ENCODE measurements around the gene UBE2G2. TPM values are rescaled to one million over a fixed set of nuclear protein-coding genes. Genes with fewer than 3 reads are reported as not detected.

Gene UBE2G2
- total RNA-seq, 1 donor from 2014 or later: 108 TPM

GRCh38 chr21:44732956-44733355 lies 68.7 kb downstream of the UBE2G2 start:
- intact Hi-C loops (cut with micrococcal nuclease): no loop called here

DNA sequence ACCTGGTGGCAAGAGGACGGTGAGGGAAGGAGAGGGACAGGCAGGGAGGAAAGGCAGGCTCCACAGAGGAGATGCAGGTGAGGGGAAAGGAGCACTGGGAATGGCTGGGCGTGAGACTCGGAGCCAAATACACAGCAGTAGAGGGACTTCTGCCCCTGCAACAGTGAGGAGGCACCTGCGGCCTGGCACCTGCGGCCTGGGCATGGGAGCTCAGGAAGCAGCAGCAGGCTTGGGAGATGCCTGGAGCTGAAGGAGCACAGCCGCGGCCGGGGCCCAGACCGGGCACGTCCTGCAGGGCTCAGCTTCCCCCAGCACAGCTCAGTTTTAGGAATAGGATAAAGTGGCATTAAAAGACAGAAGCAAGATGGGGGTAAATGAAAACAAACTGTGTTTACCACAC lies 69.4 kb downstream of the UBE2G2 start:
- intact Hi-C loops (cut with micrococcal nuclease): no loop called here

GRCh38 chr21:44730951-44731579 lies 70.6 kb downstream of the UBE2G2 start:
- intact Hi-C loops (cut with micrococcal nuclease): no loop called here

DNA sequence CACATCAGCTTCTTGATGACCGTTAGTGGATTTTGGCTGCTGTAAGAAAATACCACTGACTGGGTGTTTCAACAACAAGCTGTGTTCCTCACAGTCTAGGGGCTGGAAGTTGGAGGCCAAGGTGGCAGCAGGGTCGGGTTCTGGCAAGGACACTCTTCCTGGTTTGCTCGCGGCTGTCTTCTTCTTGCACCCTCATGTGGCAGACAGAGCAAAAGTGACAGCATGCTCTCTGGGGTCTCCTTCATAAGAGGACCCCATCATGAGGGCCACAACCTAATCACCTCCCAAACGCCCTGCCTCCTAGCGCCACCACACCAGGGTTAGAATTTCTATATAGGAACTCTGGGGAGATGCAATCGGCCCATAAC lies 71.6 kb downstream of the UBE2G2 start:
- intact Hi-C loops (cut with micrococcal nuclease): no loop called here

DNA sequence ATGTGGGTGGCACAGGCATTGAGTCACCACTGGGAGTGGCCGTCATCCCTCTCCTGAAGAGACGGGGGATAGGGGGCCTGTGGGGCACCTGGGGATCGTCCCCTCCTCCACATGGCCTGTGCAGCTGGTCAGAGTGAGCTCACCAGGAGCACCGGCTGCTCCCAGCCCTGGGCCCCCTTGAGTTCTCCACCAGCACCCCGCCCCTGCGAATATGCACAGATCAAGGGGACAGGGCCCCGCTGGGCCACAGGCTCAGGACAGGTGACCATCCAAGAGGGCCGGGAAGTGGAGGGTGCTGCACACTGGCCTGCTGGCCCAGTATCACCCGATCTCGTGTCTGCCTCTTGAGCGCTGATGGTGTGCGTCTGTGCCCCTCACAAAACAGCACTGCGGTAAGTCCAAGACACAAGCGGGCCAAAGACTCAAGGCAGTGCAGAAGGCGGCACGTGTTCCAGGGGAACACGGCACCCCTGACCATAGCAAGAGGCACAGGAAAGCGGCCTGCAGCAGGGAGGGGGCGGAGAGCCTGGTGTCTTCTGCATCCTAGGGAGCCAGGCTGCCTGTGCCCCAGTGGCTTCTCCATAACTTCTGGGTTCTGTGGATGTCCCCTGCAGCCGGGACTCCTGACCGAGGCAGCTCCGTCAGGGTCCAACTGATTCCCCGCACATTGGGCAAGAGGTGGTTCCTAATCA lies 72.1 kb downstream of the UBE2G2 start:
- intact Hi-C loops (cut with micrococcal nuclease): no loop called here

- intact Hi-C loops (cut with micrococcal nuclease): no loop called here
Measured at GRCh38 chr21:44728716-44729115, 72.9 kb downstream of the UBE2G2 start.

- intact Hi-C loops (cut with micrococcal nuclease): no loop called here
Measured at GRCh38 chr21:44727757-44728156, 73.9 kb downstream of the UBE2G2 start.

DNA sequence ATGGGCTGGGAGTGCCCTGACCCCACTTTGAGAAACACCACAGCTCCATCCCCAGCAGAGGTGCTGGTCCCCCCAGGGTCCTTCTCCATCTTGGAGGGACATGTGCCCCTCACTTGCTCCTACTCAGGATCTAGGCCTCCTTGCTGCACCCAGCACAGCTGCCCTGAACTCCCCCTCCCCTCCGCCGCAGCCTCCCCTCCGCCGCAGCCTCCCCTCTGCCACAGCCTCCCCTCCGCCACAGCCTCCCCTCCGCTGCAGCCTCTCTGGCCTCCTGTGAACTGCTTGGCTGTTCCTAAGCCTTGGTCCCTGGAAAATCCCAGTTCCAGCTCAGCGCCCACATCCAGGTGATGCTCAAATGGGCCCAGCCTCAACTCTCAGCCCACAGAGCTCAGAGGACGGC lies 74.3 kb downstream of the UBE2G2 start:
- intact Hi-C loops (cut with micrococcal nuclease): no loop called here

DNA sequence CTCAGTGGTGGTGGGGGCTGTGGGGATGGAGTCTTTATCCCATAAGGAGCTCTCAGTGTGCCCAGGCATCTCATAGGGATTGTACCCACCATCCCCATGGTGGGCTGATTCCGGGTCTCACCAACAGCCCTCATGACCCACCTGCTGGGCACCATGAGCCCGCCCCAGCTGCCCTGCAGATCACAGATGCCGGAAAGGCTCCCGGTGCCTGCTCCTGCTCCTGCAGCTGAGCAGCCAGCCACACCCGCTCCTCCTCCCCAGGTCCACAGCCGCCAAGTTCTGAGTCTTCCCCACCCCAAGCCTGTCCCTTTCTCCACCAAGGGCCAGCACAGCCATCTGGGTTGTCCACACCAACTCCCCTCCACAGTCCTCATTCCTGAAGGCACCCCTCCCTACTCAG lies 74.8 kb downstream of the UBE2G2 start:
- intact Hi-C loops (cut with micrococcal nuclease): no loop called here

- intact Hi-C loops (cut with micrococcal nuclease): no loop called here
Measured at GRCh38 chr21:44724926-44725325, 76.7 kb downstream of the UBE2G2 start.

- intact Hi-C loops (cut with micrococcal nuclease): no loop called here
Measured at GRCh38 chr21:44724196-44724595, 77.4 kb downstream of the UBE2G2 start.

DNA sequence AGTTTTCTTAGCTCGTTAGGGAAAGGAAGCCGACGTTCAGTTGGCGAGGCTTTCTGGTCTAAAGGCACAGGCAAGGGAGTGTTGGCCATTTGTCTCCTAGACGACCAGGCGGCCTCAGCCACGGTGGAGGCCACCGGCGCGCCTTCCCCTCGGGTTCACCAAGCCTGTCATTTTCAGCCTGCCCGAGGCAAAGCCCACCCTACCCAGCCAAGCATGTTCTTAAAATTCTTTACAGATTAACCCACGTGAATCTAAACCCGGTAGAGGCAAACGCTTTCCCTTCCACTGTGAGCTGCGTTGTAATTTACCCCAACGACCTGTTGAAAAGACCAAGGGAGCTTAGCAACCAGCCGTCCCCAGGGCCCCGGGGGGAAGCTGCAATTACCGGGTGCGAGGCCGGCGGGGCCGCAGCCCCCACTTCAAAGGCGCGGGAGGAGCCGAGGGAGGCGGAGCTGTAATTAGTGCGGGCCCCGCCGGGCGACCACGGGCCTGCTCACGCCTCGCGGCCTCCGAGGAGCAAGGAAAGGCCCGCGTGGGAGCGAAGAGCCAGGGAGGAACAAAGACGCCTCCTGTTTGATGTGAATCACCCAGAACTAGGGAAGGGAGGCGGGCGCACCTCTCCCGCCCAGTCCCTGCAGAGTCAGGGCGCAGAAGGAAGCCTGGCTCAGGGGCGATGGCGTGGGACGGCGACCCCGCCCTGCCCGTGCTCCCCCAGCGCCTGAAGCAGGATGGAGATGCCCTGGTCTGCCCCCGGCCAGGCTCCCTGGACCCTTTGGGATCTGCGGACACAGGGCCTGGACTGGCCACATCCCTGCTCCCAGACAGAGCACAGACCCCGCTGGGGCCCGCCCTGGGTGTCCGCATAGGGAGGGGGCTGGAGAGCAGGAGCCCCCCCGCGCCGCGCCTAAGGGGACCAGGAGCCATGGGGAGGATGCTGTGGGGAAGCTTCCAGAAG lies 78.2 kb downstream of the UBE2G2 start:
- intact Hi-C loops (cut with micrococcal nuclease): no loop called here

DNA sequence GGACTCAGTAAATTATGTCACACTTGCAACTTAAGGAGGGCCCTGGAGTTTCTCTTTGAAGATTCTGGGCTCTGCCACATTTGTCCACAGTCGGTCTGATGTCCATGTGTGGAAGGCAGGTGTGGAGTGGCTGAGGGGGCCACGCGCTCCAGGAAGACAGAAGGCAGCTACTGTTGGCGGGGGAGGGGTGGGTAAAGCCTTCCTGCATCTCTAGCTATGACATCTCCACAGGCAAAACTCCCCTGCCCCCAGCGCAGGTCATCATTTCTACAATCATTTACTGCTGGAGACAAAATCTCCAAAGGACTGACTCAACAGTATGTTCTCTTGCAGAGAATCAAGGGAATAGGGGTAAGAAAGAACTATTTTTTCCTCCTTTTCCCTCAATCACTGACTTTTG lies 78.9 kb downstream of the UBE2G2 start:
- intact Hi-C loops (cut with micrococcal nuclease): no loop called here

DNA sequence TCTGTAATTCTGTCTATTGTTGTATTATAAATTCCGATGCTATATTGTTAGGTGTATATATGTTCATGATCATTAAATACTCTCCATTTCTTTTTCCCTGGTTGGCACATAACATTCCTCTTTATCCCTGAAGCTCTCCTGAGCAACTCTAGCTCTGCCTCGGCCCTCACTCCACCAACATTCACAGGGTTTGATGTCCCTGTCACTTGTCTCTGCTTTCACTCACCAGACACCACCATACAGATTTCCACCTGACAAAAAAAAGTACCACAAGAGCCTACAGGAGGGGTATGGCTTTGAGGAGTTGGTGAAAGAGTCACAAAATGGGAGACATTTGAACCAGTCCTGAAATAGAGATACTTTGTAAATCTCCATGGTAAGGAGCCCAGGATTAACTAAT lies 81.5 kb downstream of the UBE2G2 start:
- intact Hi-C loops (cut with micrococcal nuclease): no loop called here

Other genes with a start within 250 kb of the UBE2G2 start
- gene KRTAP10-3, start 243.0 kb downstream of the UBE2G2 start, total RNA-seq: not detected in 2 replicates
- gene KRTAP10-4, start 228.1 kb downstream of the UBE2G2 start, total RNA-seq: not detected in 2 replicates
- gene KRTAP10-5, start 221.2 kb downstream of the UBE2G2 start, total RNA-seq: not detected in 2 replicates
- not detected in 2 replicates for gene KRTAP10-6, start 209.3 kb downstream of the UBE2G2 start, total RNA-seq
- gene KRTAP10-7, start 201.2 kb downstream of the UBE2G2 start, total RNA-seq: not detected in 2 replicates
- gene KRTAP10-8, start 189.7 kb downstream of the UBE2G2 start, total RNA-seq: not detected in 2 replicates
- not detected in 2 replicates for gene KRTAP10-9, start 174.7 kb downstream of the UBE2G2 start, total RNA-seq
- not detected in 2 replicates for gene KRTAP10-10, start 164.5 kb downstream of the UBE2G2 start, total RNA-seq
- gene KRTAP10-11, start 155.4 kb downstream of the UBE2G2 start, total RNA-seq: not detected in 2 replicates
- gene KRTAP12-4, start 147.2 kb downstream of the UBE2G2 start, total RNA-seq: not detected in 2 replicates
- gene KRTAP12-3, start 143.9 kb downstream of the UBE2G2 start, total RNA-seq: not detected in 2 replicates
- gene KRTAP12-2, start 134.9 kb downstream of the UBE2G2 start, total RNA-seq: not detected in 2 replicates
- not detected in 2 replicates for gene KRTAP12-1, start 119.7 kb downstream of the UBE2G2 start, total RNA-seq
- not detected in 2 replicates for gene KRTAP10-12, start 104.6 kb downstream of the UBE2G2 start, total RNA-seq
- not detected in 2 replicates for gene TSPEAR, start 90.2 kb downstream of the UBE2G2 start, total RNA-seq
- gene SUMO3, start 16.2 kb upstream of the UBE2G2 start, total RNA-seq: 90.0 and 96.4 TPM in 2 replicates
- gene PTTG1IP, start 71.9 kb upstream of the UBE2G2 start, total RNA-seq: 88.3 and 89.3 TPM in 2 replicates
- gene ITGB2, start 119.1 kb upstream of the UBE2G2 start, total RNA-seq: 792 and 801 TPM in 2 replicates
- 47.2 and 49.3 TPM in 2 replicates for gene SLX9, start 138.2 kb upstream of the UBE2G2 start, total RNA-seq

Measured in T-helper 1 cell treated with Interleukin-12 subunit alpha and Interleukin-12 subunit beta and Interleukin-4 antibody, amounts not matched to agents 30 ng/mL and 1 ng/mL, for 36 hours (primary cell).